PC-9 (cell line): Measurements from ENCODE around the gene GDPD5. TPM values are rescaled to one million over a fixed set of nuclear protein-coding genes. Genes with fewer than 3 reads are reported as not detected.

Experiments used
- BruUV-seq: library from RNA; stranded (reverse); fragments of 400-500 nt; replicated peaks from 2 replicates; lab custom pipeline; 2021; lab: Mats Ljungman, UMichigan
- CTCF ChIA-PET: fragments of 300-600 bp; sonication (Branson Sonifier 250); formaldehyde crosslinking; loops from one replicate; lab custom pipeline; 2022; ENCODE audit warnings: antibody characterized with exemption; lab: Charles Lee
- POLR2A ChIA-PET: fragments of 300-600 bp; sonication (Branson Sonifier 250); formaldehyde crosslinking; loops from one replicate; lab custom pipeline; 2022; ENCODE audit warnings: antibody characterized with exemption; ENCODE audit not compliant: unreplicated experiment; lab: Charles Lee
- DNase-seq, 2 experiments: peaks; one replicate each; pipeline versions ENCODE4 v3.0.0 to v3.0.0-alpha.2; 2015 to 2022; ENCODE audit warnings: mixed read lengths in 1 of 2
- H2AFZ ChIP-seq: fragments of 200-600 bp; sonication (generic); 2 replicates; pipeline ENCODE4 v1.8.1; 2017; ENCODE audit warnings: antibody characterized with exemption
- H3F3A ChIP-seq: fragments of 200-600 bp; sonication (generic); 2 replicates; pipeline ENCODE4 v1.8.1; 2017; ENCODE audit warnings: antibody characterized with exemption, mild to moderate bottlenecking, low read depth; ENCODE audit not compliant: insufficient read depth
- H3K27ac ChIP-seq: fragments of 200-600 bp; sonication (generic); 2 replicates; pipeline ENCODE4 v1.6.1; 2016; ENCODE audit warnings: mixed run types
- H3K27me3 ChIP-seq: fragments of 200-600 bp; sonication (generic); 2 replicates; pipeline ENCODE4 v1.6.1; 2016; ENCODE audit warnings: low read depth, mixed run types; ENCODE audit not compliant: insufficient read depth
- H3K36me3 ChIP-seq: fragments of 200-600 bp; sonication (generic); 2 replicates; pipeline ENCODE4 v1.6.1; 2016; ENCODE audit warnings: low read depth, mixed run types
- H3K4me1 ChIP-seq: fragments of 200-600 bp; sonication (generic); replicated peaks from 2 replicates; pipeline ENCODE4 v1.6.1; 2016; ENCODE audit warnings: mixed run types; ENCODE audit not compliant: insufficient read depth
- H3K4me2 ChIP-seq: fragments of 200-600 bp; sonication (generic); 2 replicates; pipeline ENCODE4 v1.6.1; 2017; ENCODE audit warnings: mixed run types
- H3K4me3 ChIP-seq: fragments of 200-600 bp; sonication (generic); 2 replicates; pipeline ENCODE4 v1.6.1; 2016; ENCODE audit warnings: mixed run types
- H3K79me2 ChIP-seq: fragments of 200-600 bp; sonication (generic); 2 replicates; pipeline ENCODE4 v1.6.1; 2017; ENCODE audit warnings: low read depth, mixed run types
- H3K9me2 ChIP-seq: fragments of 200-600 bp; sonication (generic); 2 replicates; pipeline ENCODE4 v1.8.1; 2017; ENCODE audit warnings: mild to moderate bottlenecking; ENCODE audit not compliant: insufficient read depth
- H3K9me3 ChIP-seq: fragments of 200-600 bp; sonication (generic); 2 replicates; pipeline ENCODE4 v1.8.1; 2016; ENCODE audit warnings: low read depth; ENCODE audit not compliant: insufficient read depth
- H4K20me1 ChIP-seq: fragments of 200-600 bp; sonication (generic); 2 replicates; pipeline ENCODE4 v1.8.1; 2017; ENCODE audit not compliant: insufficient read depth
- EZH2 ChIP-seq: fragments of 200-600 bp; sonication (generic); IDR thresholded peaks from 2 replicates; pipeline ENCODE4 v1.8.0; 2017; ENCODE audit warnings: antibody characterized with exemption, low read depth
- intact Hi-C: fragments of 100-400 bp; cut with micrococcal nuclease; formaldehyde crosslinking; loops from one replicate; pipeline ENCODE4 v1.10.0; 2022; ENCODE audit not compliant: unreplicated experiment
- total RNA-seq: library from RNA; stranded (reverse); gene quantifications from 2 replicates; pipeline ENCODE4 v1.2.3, GENCODE V29; 2021
- TF ChIP-seq, protein P1 (sequence below): fragments of 200-600 bp; sonication (generic); conservative IDR thresholded peaks from 2 replicates; pipeline ENCODE4 v1.6.1; 2017; ENCODE audit warnings: mixed run types, antibody characterized with exemption, mild to moderate bottlenecking, moderate library complexity

The GDPD5 gene
- total RNA-seq, 1 experiment from 2014 or later, result 7.9 TPM

DNA sequence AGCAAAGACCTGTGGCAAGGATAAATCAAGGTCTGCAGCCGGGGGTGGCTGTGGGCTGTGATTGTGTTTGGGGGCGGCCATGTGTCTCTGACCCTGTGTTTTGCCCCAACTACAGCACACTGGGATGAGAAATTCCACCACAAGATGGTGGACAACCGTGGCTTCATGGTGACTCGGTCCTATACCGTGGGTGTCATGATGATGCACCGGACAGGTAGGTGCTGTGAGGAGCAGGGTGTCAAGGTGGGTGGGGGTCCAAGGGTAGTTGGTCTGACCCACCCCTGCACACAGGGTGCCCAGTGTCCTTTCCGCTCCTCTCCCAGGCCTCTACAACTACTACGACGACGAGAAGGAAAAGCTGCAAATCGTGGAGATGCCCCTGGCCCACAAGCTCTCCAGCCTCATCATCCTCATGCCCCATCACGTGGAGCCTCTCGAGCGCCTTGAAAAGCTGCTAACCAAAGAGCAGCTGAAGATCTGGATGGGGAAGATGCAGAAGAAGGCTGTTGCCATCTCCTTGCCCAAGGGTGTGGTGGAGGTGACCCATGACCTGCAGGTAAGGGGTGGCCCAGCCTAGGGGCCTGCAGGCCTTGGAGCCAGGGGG is 43.0 kb upstream of the GDPD5 start:
- TF ChIP-seq, protein P1, sequence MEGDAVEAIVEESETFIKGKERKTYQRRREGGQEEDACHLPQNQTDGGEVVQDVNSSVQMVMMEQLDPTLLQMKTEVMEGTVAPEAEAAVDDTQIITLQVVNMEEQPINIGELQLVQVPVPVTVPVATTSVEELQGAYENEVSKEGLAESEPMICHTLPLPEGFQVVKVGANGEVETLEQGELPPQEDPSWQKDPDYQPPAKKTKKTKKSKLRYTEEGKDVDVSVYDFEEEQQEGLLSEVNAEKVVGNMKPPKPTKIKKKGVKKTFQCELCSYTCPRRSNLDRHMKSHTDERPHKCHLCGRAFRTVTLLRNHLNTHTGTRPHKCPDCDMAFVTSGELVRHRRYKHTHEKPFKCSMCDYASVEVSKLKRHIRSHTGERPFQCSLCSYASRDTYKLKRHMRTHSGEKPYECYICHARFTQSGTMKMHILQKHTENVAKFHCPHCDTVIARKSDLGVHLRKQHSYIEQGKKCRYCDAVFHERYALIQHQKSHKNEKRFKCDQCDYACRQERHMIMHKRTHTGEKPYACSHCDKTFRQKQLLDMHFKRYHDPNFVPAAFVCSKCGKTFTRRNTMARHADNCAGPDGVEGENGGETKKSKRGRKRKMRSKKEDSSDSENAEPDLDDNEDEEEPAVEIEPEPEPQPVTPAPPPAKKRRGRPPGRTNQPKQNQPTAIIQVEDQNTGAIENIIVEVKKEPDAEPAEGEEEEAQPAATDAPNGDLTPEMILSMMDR, result no peak
- TF ChIP-seq EZH2, result no peak
- H3K27me3 ChIP-seq, result no peaks in the 10 kb centered on the region
- peaks cover 52% of the 10 kb centered on the region for H3K36me3 ChIP-seq
- ChIA-PET CTCF (no interaction called here), POLR2A (no interaction called here)
- intact Hi-C loops, result no loop called here
- BruUV-seq, result no TSS peak
- peaks cover 46% of the 10 kb centered on the region for H3K79me2 ChIP-seq
- H3K4me2 ChIP-seq, result no peak overlapping the region
- no peak overlapping the region for H2AFZ ChIP-seq
- no peak overlapping the region for H3K27ac ChIP-seq
- no peak overlapping the region for H3K4me3 ChIP-seq
- DNase-seq, result no peak
- H3F3A ChIP-seq, result peaks cover 49% of the 10 kb centered on the region
- peaks cover 62% of the 10 kb centered on the region for H4K20me1 ChIP-seq
- H3K9me3 ChIP-seq, result no peaks in the 10 kb centered on the region
- H3K9me2 ChIP-seq, result no peaks in the 10 kb centered on the region
- H3K4me1 ChIP-seq, result peaks cover 17% of the 10 kb centered on the region

DNA sequence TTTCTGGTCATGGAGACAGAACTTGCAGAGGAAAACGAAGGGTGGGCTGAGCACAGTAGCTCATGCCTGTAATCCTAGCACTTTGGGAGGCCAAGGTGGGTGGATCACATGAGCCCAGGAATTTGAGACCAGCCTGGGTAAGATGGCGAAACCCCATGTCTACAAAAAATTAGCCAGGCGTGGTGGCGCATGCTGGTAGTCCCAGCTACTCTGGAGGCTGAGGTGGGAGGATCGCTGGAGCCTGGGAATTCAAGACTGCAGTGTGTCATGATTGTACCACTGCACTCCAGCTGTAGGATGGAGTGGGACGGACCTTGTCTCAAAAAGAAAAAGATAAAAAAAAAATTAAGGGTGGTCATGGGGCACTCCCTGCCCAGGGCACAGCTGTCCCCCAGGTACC is 42.2 kb upstream of the GDPD5 start:
- no peak overlapping the region for H3K27ac ChIP-seq
- intact Hi-C loops, result no loop called here
- no peak for TF ChIP-seq EZH2
- TF ChIP-seq, protein P1, result no peak
- CTCF ChIA-PET, result no interaction called here
- no peaks in the 10 kb centered on the region for H3K9me2 ChIP-seq
- POLR2A ChIA-PET, result no interaction called here
- peaks cover 68% of the 10 kb centered on the region for H4K20me1 ChIP-seq
- H3K27me3 ChIP-seq, result no peaks in the 10 kb centered on the region
- H3K9me3 ChIP-seq, result no peaks in the 10 kb centered on the region
- no peak for DNase-seq
- H3K4me3 ChIP-seq, result no peak overlapping the region
- no TSS peak for BruUV-seq
- peaks cover 53% of the 10 kb centered on the region for H3K79me2 ChIP-seq
- H3F3A ChIP-seq, result peaks cover 42% of the 10 kb centered on the region
- no peak overlapping the region for H2AFZ ChIP-seq
- H3K36me3 ChIP-seq, result peaks cover 52% of the 10 kb centered on the region
- H3K4me1 ChIP-seq, result peaks cover 22% of the 10 kb centered on the region
- no peak overlapping the region for H3K4me2 ChIP-seq

DNA sequence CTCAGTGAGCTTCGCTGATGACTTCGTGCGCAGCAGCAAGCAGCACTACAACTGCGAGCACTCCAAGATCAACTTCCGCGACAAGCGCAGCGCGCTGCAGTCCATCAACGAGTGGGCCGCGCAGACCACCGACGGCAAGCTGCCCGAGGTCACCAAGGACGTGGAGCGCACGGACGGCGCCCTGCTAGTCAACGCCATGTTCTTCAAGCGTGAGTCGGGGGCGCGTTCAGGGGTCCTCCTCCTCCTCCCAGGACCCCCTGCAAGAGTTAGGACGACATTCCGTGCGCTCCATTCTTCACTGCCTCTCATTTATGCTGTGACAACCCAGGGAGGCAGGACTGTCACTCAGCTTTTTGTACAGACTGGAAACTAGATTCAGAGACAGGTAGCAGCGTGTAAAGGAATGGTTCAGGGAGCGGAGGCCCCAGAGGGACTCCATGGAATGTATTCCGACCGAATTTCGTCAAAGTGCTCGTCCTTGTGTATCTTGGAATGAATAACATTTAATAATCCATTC is 41.1 kb upstream of the GDPD5 start:
- Histone ChIP-seq H3K4me3 (no peak overlapping the region), H3K27ac (no peak overlapping the region), H3K4me2 (no peak overlapping the region), H3K36me3 (peaks cover 45% of the 10 kb centered on the region), H3K27me3 (no peaks in the 10 kb centered on the region), H3K9me3 (no peaks in the 10 kb centered on the region), H3K9me2 (no peaks in the 10 kb centered on the region), H4K20me1 (peaks cover 68% of the 10 kb centered on the region), H3K79me2 (peaks cover 63% of the 10 kb centered on the region), H3F3A (peaks cover 32% of the 10 kb centered on the region; the same call in 1 of the 2 replicates), H2AFZ (no peak overlapping the region), H3K4me1 (peaks cover 22% of the 10 kb centered on the region)
- POLR2A ChIA-PET, result no interaction called here
- CTCF ChIA-PET, result no interaction called here
- no peak for TF ChIP-seq EZH2
- TF ChIP-seq, protein P1, result no peak
- intact Hi-C loops, result no loop called here
- DNase-seq, result no peak
- BruUV-seq, result no TSS peak
